WTC11 (cell line): ENCODE measurements around the gene URAD. TPM values are rescaled to one million over a fixed set of nuclear protein-coding genes. Genes with fewer than 3 reads are reported as not detected.
A peak's percentile ranks its signal among the peaks of the same experiment; 100 is the strongest.

ENCODE experiments used
- ATAC-seq: fragments of 200-7000 bp; cut with Tn5 transposase; 2 replicates; pipeline ENCODE4 v1.10.0; 2021; ENCODE audit warnings: mild to moderate bottlenecking, moderate library complexity
- CTCF ChIA-PET: fragments of 300-600 bp; sonication (Branson Sonifier 250); formaldehyde crosslinking; loops from one replicate; lab custom pipeline; 2021; ENCODE audit warnings: antibody characterized with exemption; lab: Charles Lee
- POLR2A ChIA-PET: fragments of 350-600 bp; sonication (Branson Sonifier 250); formaldehyde crosslinking; loops from one replicate; lab custom pipeline; 2021; ENCODE audit warnings: antibody characterized with exemption; lab: Charles Lee
- DNase-seq: peaks from one replicate; pipeline ENCODE4 v3.0.0; 2021; ENCODE audit warnings: low spot score
- H3K27ac Mint-ChIP-seq: 2 replicates; pipeline ENCODE4 v1.8.0; 2021; ENCODE audit warnings: mixed read lengths
- H3K27me3 Mint-ChIP-seq: 2 replicates; pipeline ENCODE4 v1.8.0; 2021; ENCODE audit warnings: low read depth, mild to moderate bottlenecking, moderate library complexity, mixed read lengths
- H3K36me3 Mint-ChIP-seq: 2 replicates; pipeline ENCODE4 v1.8.0; 2021; ENCODE audit warnings: mixed read lengths
- H3K4me1 Mint-ChIP-seq: 2 replicates; pipeline ENCODE4 v1.8.0; 2022; ENCODE audit warnings: mixed read lengths
- H3K4me3 Mint-ChIP-seq: 2 replicates; pipeline ENCODE4 v1.8.0; 2021; ENCODE audit warnings: mild to moderate bottlenecking, moderate library complexity, mixed read lengths
- H3K9me3 Mint-ChIP-seq: 2 replicates; pipeline ENCODE4 v1.8.0; 2021; ENCODE audit warnings: mixed read lengths
- GABPB1 ChIP-seq: sonication (generic); formaldehyde crosslinking; IDR thresholded peaks from 2 replicates; pipeline ENCODE4 v1.8.1; 2023; ENCODE audit warnings: mild to moderate bottlenecking, missing genetic modification reagents
- GTF2I ChIP-seq: fragments of 250-450 bp; sonication (Bioruptor Pico); conservative IDR thresholded peaks from 2 replicates; pipeline ENCODE4 v1.4.0; 2021; ENCODE audit warnings: mild to moderate bottlenecking
- NFYB ChIP-seq: sonication (generic); formaldehyde crosslinking; conservative IDR thresholded peaks from 2 replicates; pipeline ENCODE4 v1.8.0; 2022; ENCODE audit warnings: low read depth, missing genetic modification reagents
- ZNF317 ChIP-seq: sonication (generic); formaldehyde crosslinking; IDR thresholded peaks from 2 replicates; pipeline ENCODE4 v1.8.1; 2023; ENCODE audit warnings: low read depth, mild to moderate bottlenecking, moderate library complexity, missing genetic modification reagents, borderline replicate concordance
- total RNA-seq: library from RNA; stranded (reverse); gene quantifications from 3 replicates; pipeline ENCODE4 v1.2.3, GENCODE V29; 2021
- TF ChIP-seq, protein P1 (sequence below): sonication (generic); formaldehyde crosslinking; IDR thresholded peaks from 2 replicates; pipeline ENCODE4 v1.8.1; 2023; ENCODE audit warnings: mild to moderate bottlenecking, missing genetic modification reagents
- TF ChIP-seq, protein P2 (sequence below): sonication (generic); formaldehyde crosslinking; IDR thresholded peaks from 2 replicates; pipeline ENCODE4 v1.8.0; 2022; ENCODE audit warnings: mild to moderate bottlenecking, missing genetic modification reagents
- TF ChIP-seq, protein P3 (sequence below): sonication (generic); formaldehyde crosslinking; IDR thresholded peaks from 2 replicates; pipeline ENCODE4 v1.8.0; 2023; ENCODE audit warnings: mild to moderate bottlenecking, missing genetic modification reagents

The URAD gene
- total RNA-seq, 1 experiment from 2014 or later, result not detected

DNA sequence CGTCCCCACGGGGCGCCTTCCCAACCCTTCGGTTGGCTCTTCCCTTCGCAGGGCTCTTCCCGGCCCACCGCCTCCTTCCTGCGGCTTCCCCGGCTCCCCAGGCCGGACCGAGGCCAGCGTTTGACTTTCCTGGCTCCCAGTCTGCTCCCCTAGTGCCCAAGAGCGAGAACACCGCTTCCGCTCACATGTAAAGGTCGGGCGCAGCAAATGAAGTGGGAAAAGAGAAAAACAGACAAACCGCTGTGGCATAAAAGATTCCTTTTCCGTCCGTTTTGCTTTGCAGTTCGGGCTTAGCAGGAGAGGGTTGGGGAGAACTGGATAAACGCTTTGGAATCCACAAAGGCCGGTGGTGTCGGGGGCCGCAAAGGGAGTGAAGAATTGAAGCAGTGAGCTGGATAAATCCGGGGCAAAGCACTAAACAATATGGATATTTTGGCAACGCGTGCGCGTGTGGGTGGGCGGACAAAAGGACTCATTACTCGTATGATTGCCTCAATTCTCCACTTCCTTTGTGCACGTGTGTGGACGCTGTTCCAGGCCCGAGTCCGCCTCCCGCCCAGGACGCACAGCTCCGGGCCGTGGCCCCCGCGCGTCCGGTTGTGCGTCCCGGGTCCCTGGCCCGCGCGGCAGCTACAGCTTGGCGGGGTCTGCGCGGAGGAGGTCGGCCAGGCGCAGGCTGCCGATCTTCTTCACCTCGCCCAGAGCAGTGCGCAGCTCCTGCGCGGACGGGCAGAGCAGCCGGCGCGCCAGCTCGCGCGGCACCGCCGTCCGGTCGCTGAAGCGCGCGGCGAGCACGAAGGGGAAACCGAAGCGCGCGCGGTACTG lies 10.8 kb downstream of the URAD start:
- DNase-seq (peak; percentile 69), ATAC-seq (peak; percentile 31)
- CTCF ChIA-PET, result interaction anchor here (1.0 to 12.5 kb wide), 10 partner anchors 10 to 188 kb away, joined by 3 to 134 read pairs (median 6); no protein-coding TSS in a partner anchor
- H3K9me3 Mint-ChIP-seq, result no peaks in the 10 kb centered on the region
- TF ChIP-seq, protein P1, sequence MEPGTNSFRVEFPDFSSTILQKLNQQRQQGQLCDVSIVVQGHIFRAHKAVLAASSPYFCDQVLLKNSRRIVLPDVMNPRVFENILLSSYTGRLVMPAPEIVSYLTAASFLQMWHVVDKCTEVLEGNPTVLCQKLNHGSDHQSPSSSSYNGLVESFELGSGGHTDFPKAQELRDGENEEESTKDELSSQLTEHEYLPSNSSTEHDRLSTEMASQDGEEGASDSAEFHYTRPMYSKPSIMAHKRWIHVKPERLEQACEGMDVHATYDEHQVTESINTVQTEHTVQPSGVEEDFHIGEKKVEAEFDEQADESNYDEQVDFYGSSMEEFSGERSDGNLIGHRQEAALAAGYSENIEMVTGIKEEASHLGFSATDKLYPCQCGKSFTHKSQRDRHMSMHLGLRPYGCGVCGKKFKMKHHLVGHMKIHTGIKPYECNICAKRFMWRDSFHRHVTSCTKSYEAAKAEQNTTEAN (CRISPR knock-in tag), result 0 out of 2 replicates have a peak, but pooled peaks have one; percentile 24
- TF ChIP-seq, protein P2, sequence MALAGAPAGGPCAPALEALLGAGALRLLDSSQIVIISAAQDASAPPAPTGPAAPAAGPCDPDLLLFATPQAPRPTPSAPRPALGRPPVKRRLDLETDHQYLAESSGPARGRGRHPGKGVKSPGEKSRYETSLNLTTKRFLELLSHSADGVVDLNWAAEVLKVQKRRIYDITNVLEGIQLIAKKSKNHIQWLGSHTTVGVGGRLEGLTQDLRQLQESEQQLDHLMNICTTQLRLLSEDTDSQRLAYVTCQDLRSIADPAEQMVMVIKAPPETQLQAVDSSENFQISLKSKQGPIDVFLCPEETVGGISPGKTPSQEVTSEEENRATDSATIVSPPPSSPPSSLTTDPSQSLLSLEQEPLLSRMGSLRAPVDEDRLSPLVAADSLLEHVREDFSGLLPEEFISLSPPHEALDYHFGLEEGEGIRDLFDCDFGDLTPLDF (CRISPR knock-in tag), result no peak
- TF ChIP-seq, all 79 proteins: peak for 1
- POLR2A ChIA-PET, result interaction anchor here (0.5 to 1.3 kb wide), 3 partner anchors 15 to 357 kb away, joined by 3 to 5 read pairs (median 5); partner anchors contain the start of gene LNX2
- Mint-ChIP-seq H3K36me3 (peaks cover 7% of the 10 kb centered on the region; the same call in 1 of the 2 replicates), H3K27me3 (peaks cover 100% of the 10 kb centered on the region), H3K27ac (no peak overlapping the region), H3K4me1 (peaks cover 46% of the 10 kb centered on the region), H3K4me3 (peak overlapping the region; percentile 61)

DNA sequence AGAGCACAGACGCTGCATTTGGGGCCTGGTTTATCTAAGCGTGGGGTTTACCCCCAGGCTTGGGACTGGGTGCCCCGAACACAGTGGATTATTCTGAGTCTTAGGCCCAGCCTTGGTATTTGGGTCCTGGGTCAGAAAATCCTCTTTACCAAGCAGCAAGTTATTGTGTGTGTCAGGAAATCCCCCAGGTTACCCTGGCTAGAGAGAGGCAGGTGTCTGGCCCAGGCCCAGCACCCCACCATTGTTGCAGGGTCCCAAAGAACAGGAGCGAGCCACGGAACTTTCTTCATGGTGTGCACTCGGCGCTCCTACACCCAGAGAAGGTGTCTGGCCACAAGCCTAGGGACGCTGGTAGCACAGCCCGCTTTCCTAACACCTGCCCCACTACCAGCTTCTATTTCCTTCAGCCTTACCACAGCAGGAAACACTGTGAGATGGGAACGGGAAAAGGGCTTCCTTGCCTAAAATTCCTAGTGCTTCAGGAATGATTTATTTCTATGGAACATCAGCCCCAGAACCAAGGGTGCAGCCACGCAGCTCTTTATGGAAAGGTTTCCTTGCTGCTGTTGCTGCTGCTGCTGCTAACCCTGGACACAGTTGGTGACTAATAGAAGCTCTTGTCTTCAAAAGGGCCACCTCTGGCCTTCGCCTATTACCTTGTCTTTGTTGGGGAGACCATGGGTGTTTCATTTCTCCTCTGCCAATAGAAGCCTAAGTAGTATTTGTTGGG lies 12.0 kb downstream of the URAD start:
- ChIA-PET POLR2A (interaction anchor here (0.8 kb wide), 1 partner anchor 9 kb away, joined by 3 read pairs; no protein-coding TSS in a partner anchor), CTCF (interaction anchor here (0.6 to 12.5 kb wide), 12 partner anchors 11 to 615 kb away, joined by 3 to 134 read pairs (median 5); no protein-coding TSS in a partner anchor)
- H3K27me3 Mint-ChIP-seq, result peaks cover 100% of the 10 kb centered on the region
- H3K4me3 Mint-ChIP-seq, result no peak overlapping the region
- peaks cover 53% of the 10 kb centered on the region for H3K4me1 Mint-ChIP-seq
- DNase-seq (no peak), ATAC-seq (no peak)
- no peak overlapping the region for H3K27ac Mint-ChIP-seq
- H3K36me3 Mint-ChIP-seq, result peaks cover 7% of the 10 kb centered on the region; the same call in 1 of the 2 replicates
- H3K9me3 Mint-ChIP-seq, result no peaks in the 10 kb centered on the region
- no peak for TF ChIP-seq GABPB1 (CRISPR knock-in tag)

DNA sequence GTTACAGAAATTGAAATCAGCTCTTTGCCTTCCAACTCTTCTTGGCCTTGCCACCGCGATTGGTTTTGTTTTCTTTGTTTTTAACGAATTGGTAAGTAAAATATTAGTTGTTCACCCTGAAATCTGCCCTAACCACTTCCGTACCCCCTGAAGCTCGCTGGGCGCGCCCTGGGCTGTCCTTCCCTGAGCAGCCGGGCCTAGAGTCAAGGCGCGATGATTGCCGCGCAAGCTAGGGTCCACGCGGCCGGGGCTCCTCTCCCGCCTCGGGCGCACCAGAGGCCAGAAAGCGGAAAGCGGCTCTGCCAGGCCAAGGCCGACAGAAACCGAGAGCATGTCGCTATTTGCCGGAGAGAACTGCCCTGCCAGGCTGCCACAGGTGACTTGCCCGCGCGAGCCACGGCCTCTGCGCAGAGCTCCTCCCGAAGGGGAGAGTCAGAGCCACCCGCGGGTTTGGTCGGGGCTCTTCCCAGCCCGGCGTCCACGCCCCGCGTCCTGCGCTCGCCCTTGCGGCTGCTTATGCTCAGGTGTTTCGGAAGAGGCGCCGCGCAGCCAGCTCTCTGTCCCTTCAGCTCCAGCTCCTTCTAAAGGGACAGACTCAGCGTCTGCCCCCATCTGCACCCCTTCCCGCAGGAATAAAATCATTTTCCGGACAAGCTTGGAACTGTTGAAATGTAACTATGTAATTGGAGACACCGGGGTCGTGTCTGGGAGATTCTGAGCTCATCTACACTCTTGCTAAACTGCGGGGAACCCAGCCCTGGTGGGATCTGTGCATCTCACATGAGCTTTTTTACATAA lies 12.7 kb downstream of the URAD start:
- no peak for ATAC-seq
- TF ChIP-seq ZNF317 (CRISPR knock-in tag), result no peak
- TF ChIP-seq, protein P3, sequence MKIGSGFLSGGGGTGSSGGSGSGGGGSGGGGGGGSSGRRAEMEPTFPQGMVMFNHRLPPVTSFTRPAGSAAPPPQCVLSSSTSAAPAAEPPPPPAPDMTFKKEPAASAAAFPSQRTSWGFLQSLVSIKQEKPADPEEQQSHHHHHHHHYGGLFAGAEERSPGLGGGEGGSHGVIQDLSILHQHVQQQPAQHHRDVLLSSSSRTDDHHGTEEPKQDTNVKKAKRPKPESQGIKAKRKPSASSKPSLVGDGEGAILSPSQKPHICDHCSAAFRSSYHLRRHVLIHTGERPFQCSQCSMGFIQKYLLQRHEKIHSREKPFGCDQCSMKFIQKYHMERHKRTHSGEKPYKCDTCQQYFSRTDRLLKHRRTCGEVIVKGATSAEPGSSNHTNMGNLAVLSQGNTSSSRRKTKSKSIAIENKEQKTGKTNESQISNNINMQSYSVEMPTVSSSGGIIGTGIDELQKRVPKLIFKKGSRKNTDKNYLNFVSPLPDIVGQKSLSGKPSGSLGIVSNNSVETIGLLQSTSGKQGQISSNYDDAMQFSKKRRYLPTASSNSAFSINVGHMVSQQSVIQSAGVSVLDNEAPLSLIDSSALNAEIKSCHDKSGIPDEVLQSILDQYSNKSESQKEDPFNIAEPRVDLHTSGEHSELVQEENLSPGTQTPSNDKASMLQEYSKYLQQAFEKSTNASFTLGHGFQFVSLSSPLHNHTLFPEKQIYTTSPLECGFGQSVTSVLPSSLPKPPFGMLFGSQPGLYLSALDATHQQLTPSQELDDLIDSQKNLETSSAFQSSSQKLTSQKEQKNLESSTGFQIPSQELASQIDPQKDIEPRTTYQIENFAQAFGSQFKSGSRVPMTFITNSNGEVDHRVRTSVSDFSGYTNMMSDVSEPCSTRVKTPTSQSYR (CRISPR knock-in tag), result no peak
- TF ChIP-seq NFYB (CRISPR knock-in tag), result no peak
- TF ChIP-seq GTF2I (CRISPR knock-in tag), result no peak
- peaks cover 58% of the 10 kb centered on the region for H3K4me1 Mint-ChIP-seq
- H3K36me3 Mint-ChIP-seq, result peaks cover 7% of the 10 kb centered on the region; the same call in 1 of the 2 replicates
- H3K27ac Mint-ChIP-seq, result no peak overlapping the region
- ChIA-PET POLR2A (interaction anchor here (0.6 to 0.7 kb wide), 2 partner anchors 13 to 23 kb away, joined by 3 read pairs; no protein-coding TSS in a partner anchor), CTCF (interaction anchor here (0.5 to 12.5 kb wide), 9 partner anchors 8 to 637 kb away, joined by 3 to 134 read pairs (median 5); no protein-coding TSS in a partner anchor)
- peaks cover 100% of the 10 kb centered on the region for H3K27me3 Mint-ChIP-seq
- no peak overlapping the region for H3K4me3 Mint-ChIP-seq
- H3K9me3 Mint-ChIP-seq, result no peaks in the 10 kb centered on the region
- no peak for DNase-seq
